ENCODE measurements around the gene RITA1. TPM values are rescaled to one million over a fixed set of nuclear protein-coding genes. Genes with fewer than 3 reads are reported as not detected.

RITA1 gene
- total RNA-seq, 1 experiment from 2014 or later: 20.7 TPM

DNA sequence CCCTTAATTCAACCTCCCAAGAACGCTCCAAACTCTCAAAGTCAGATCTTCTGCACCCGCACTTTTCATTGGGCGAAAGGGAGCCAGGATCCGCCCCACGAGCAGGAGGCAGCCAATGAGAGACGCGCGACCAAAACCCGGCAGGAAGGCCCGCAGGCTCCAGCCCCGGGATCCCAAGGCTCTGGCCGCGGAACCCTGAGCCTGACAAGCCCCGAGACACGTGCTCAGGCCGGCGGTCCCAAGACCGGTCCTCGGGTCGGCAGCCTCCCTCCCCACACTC, 681 bp upstream of the RITA1 start (continued):
- TF ChIP-seq, protein P1, sequence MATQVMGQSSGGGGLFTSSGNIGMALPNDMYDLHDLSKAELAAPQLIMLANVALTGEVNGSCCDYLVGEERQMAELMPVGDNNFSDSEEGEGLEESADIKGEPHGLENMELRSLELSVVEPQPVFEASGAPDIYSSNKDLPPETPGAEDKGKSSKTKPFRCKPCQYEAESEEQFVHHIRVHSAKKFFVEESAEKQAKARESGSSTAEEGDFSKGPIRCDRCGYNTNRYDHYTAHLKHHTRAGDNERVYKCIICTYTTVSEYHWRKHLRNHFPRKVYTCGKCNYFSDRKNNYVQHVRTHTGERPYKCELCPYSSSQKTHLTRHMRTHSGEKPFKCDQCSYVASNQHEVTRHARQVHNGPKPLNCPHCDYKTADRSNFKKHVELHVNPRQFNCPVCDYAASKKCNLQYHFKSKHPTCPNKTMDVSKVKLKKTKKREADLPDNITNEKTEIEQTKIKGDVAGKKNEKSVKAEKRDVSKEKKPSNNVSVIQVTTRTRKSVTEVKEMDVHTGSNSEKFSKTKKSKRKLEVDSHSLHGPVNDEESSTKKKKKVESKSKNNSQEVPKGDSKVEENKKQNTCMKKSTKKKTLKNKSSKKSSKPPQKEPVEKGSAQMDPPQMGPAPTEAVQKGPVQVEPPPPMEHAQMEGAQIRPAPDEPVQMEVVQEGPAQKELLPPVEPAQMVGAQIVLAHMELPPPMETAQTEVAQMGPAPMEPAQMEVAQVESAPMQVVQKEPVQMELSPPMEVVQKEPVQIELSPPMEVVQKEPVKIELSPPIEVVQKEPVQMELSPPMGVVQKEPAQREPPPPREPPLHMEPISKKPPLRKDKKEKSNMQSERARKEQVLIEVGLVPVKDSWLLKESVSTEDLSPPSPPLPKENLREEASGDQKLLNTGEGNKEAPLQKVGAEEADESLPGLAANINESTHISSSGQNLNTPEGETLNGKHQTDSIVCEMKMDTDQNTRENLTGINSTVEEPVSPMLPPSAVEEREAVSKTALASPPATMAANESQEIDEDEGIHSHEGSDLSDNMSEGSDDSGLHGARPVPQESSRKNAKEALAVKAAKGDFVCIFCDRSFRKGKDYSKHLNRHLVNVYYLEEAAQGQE (IDR thresholded peaks at IDR 0.05; ENCODE audit: low read depth): no peak
- no peak for TF ChIP-seq EGR1 (IDR thresholded peaks at IDR 0.05; ENCODE audit: low read depth)
- TF ChIP-seq CBX3 (IDR thresholded peaks at IDR 0.05; ENCODE audit: low read depth): no peak
- TF ChIP-seq ELF1 (IDR thresholded peaks at IDR 0.05; ENCODE audit: borderline replicate concordance, low read depth): no peak
- TF ChIP-seq POLR2AphosphoS5 (IDR thresholded peaks at IDR 0.05; ENCODE audit: low read depth, low read length): peak; percentile 82

GRCh38 chr12:113186033-113186365, 478 bp downstream of the RITA1 start:
- peak overlapping the region; percentile 83 for H3K4me2 ChIP-seq (ENCODE audit: low read length)
- peak overlapping the region; percentile 87 to 89 for H3K4me3 ChIP-seq (replicated peaks in 1 of 2; ENCODE audit: low read depth in 1 of 2, low read length in 2 of 2)
- peak overlapping the region; percentile 100 for H3K9ac ChIP-seq (ENCODE audit: low read length)
- POLR2A ChIA-PET: interaction anchor here (1.3 to 2.5 kb wide), 3 partner anchors 8 to 36 kb away, joined by 3 to 15 read pairs (median 5); partner anchors contain the start of gene TPCN1
- RAD21 ChIA-PET (ENCODE audit: low non-redundant PET in 1 of 2, low total read pairs in 2 of 2, uncharacterized antibody in 2 of 2, unreplicated experiment in 2 of 2): no interaction called here
- H3K79me2 ChIP-seq (ENCODE audit: insufficient read depth, low read length): peaks cover 69% of the 10 kb centered on the region
- BruUV-seq (replicated peaks): no TSS peak
- no peaks in the 10 kb centered on the region for H3K27me3 ChIP-seq (ENCODE audit: insufficient read depth, low read length)
- CTCF ChIA-PET: interaction anchor here (3.7 kb wide), 1 partner anchor 11 kb away, joined by 16 read pairs; no protein-coding TSS in a partner anchor
- H4K20me1 ChIP-seq (ENCODE audit: insufficient read depth): no peaks in the 10 kb centered on the region; the same call in 1 of the 2 replicates
- TF ChIP-seq MAX (IDR thresholded peaks at IDR 0.05) (peak; percentile 34; the same call in 1 of the 2 replicates), CEBPB (IDR thresholded peaks at IDR 0.05; ENCODE audit: low read depth) (no peak), ATF3 (IDR thresholded peaks at IDR 0.05) (no peak), POLR2A (IDR thresholded peaks at IDR 0.05; ENCODE audit: borderline replicate concordance, extremely low read depth, insufficient read depth, insufficient read length) (no peak), YY1 (IDR thresholded peaks at IDR 0.05; ENCODE audit: extremely low read depth, insufficient replicate concordance, low read depth, low read length) (no peak), CTCF (IDR thresholded peaks at IDR 0.05 in 2 of 3, conservative IDR thresholded peaks at IDR 0.05 in 1 of 3; ENCODE audit: borderline replicate concordance in 1 of 3, insufficient read depth in 1 of 3, low read depth in 2 of 3, low read length in 2 of 3) (no peak), EZH2phosphoT487 (IDR thresholded peaks at IDR 0.05; ENCODE audit: borderline replicate concordance) (no peak)
- H2AFZ ChIP-seq (ENCODE audit: low read depth, low read length, poor library complexity, severe bottlenecking): no peak overlapping the region
- H3K9me3 ChIP-seq (ENCODE audit: control insufficient read depth in 1 of 2, insufficient read depth in 1 of 2, low read depth in 1 of 2, low read length in 2 of 2): no peaks in the 10 kb centered on the region
- intact Hi-C loops (cut with micrococcal nuclease): no loop called here
- H3K9me2 ChIP-seq (ENCODE audit: insufficient read depth): no peaks in the 10 kb centered on the region
- no peak for ATAC-seq
- H3K36me3 ChIP-seq (ENCODE audit: control insufficient read depth in 1 of 2, insufficient read depth in 2 of 2, low read length in 2 of 2): peaks cover 3 to 20% of the 10 kb centered on the region in 2 experiments; a peak in 2 of 4 replicates
- peak overlapping the region; percentile 95 for H3K27ac ChIP-seq (ENCODE audit: low read depth, low read length)
- DNase-seq (ENCODE audit: low read depth, low spot score): no peak
- peaks cover 14 to 49% of the 10 kb centered on the region in 2 experiments; a peak in 3 of 4 replicates for H3K4me1 ChIP-seq (ENCODE audit: control insufficient read depth in 1 of 2, insufficient read depth in 2 of 2, low read length in 2 of 2)
